ENCODE data around the gene CEP112. TPM values are rescaled to one million over a fixed set of nuclear protein-coding genes. Genes with fewer than 3 reads are reported as not detected.
A peak's percentile ranks its signal among the peaks of the same experiment; 100 is the strongest.

CEP112 gene
- total and polyA plus RNA-seq, 9 of the 15 experiments (the other 6 are each of a cell fraction or from before 2014, with no cell fraction given), result 0.84 TPM; not detected in 8

GRCh38 chr17:66200685-66201092 lies 8.8 kb upstream of the CEP112 start (continued):
- TF ChIP-seq, protein P1, sequence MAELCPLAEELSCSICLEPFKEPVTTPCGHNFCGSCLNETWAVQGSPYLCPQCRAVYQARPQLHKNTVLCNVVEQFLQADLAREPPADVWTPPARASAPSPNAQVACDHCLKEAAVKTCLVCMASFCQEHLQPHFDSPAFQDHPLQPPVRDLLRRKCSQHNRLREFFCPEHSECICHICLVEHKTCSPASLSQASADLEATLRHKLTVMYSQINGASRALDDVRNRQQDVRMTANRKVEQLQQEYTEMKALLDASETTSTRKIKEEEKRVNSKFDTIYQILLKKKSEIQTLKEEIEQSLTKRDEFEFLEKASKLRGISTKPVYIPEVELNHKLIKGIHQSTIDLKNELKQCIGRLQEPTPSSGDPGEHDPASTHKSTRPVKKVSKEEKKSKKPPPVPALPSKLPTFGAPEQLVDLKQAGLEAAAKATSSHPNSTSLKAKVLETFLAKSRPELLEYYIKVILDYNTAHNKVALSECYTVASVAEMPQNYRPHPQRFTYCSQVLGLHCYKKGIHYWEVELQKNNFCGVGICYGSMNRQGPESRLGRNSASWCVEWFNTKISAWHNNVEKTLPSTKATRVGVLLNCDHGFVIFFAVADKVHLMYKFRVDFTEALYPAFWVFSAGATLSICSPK (IDR thresholded peaks at IDR 0.05; ENCODE audit: borderline replicate concordance), result peak; percentile 86; the same call in 1 of the 2 replicates
- TF ChIP-seq ZZZ3 (IDR thresholded peaks at IDR 0.05), result no peak
- TF ChIP-seq, protein P2, sequence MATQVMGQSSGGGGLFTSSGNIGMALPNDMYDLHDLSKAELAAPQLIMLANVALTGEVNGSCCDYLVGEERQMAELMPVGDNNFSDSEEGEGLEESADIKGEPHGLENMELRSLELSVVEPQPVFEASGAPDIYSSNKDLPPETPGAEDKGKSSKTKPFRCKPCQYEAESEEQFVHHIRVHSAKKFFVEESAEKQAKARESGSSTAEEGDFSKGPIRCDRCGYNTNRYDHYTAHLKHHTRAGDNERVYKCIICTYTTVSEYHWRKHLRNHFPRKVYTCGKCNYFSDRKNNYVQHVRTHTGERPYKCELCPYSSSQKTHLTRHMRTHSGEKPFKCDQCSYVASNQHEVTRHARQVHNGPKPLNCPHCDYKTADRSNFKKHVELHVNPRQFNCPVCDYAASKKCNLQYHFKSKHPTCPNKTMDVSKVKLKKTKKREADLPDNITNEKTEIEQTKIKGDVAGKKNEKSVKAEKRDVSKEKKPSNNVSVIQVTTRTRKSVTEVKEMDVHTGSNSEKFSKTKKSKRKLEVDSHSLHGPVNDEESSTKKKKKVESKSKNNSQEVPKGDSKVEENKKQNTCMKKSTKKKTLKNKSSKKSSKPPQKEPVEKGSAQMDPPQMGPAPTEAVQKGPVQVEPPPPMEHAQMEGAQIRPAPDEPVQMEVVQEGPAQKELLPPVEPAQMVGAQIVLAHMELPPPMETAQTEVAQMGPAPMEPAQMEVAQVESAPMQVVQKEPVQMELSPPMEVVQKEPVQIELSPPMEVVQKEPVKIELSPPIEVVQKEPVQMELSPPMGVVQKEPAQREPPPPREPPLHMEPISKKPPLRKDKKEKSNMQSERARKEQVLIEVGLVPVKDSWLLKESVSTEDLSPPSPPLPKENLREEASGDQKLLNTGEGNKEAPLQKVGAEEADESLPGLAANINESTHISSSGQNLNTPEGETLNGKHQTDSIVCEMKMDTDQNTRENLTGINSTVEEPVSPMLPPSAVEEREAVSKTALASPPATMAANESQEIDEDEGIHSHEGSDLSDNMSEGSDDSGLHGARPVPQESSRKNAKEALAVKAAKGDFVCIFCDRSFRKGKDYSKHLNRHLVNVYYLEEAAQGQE (IDR thresholded peaks at IDR 0.05; ENCODE audit: borderline replicate concordance), result peak; percentile 45; the same call in 1 of the 2 replicates
- TF ChIP-seq, protein P2 (CRISPR knock-in tag; IDR thresholded peaks at IDR 0.05; ENCODE audit: low read depth), result no peak
- no peak for TF ChIP-seq E2F1 (CRISPR knock-in tag; IDR thresholded peaks at IDR 0.05)
- TF ChIP-seq, protein P3, sequence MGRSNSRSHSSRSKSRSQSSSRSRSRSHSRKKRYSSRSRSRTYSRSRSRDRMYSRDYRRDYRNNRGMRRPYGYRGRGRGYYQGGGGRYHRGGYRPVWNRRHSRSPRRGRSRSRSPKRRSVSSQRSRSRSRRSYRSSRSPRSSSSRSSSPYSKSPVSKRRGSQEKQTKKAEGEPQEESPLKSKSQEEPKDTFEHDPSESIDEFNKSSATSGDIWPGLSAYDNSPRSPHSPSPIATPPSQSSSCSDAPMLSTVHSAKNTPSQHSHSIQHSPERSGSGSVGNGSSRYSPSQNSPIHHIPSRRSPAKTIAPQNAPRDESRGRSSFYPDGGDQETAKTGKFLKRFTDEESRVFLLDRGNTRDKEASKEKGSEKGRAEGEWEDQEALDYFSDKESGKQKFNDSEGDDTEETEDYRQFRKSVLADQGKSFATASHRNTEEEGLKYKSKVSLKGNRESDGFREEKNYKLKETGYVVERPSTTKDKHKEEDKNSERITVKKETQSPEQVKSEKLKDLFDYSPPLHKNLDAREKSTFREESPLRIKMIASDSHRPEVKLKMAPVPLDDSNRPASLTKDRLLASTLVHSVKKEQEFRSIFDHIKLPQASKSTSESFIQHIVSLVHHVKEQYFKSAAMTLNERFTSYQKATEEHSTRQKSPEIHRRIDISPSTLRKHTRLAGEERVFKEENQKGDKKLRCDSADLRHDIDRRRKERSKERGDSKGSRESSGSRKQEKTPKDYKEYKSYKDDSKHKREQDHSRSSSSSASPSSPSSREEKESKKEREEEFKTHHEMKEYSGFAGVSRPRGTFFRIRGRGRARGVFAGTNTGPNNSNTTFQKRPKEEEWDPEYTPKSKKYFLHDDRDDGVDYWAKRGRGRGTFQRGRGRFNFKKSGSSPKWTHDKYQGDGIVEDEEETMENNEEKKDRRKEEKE (IDR thresholded peaks at IDR 0.05; ENCODE audit: borderline replicate concordance in 1 of 2, control insufficient read depth in 1 of 2, low read depth in 2 of 2, low read length in 1 of 2), result peak in 1 of 2 experiments; percentile 80; a peak in 2 of 4 replicates
- no peak for TF ChIP-seq ZNF766 (CRISPR knock-in tag; conservative IDR thresholded peaks at IDR 0.05)
- TF ChIP-seq MTA1 (IDR thresholded peaks at IDR 0.05; ENCODE audit: borderline replicate concordance), result 0 out of 2 replicates have a peak, but pooled peaks have one; percentile 44
- no peak for TF ChIP-seq MIER1 (IDR thresholded peaks at IDR 0.05; ENCODE audit: low read depth)
- no peak for TF ChIP-seq FUS (optimal IDR thresholded peaks at IDR 0.05; ENCODE audit: low read depth, low read length)
- no peak for TF ChIP-seq FIP1L1 (IDR thresholded peaks at IDR 0.05; ENCODE audit: low read depth, low read length, poor library complexity, severe bottlenecking)
- no peak for TF ChIP-seq ZNF165 (CRISPR knock-in tag; IDR thresholded peaks at IDR 0.05; ENCODE audit: borderline replicate concordance)
- no peak for TF ChIP-seq RBM25 (IDR thresholded peaks at IDR 0.05; ENCODE audit: low read depth, low read length, severe bottlenecking)
- TF ChIP-seq MCM3 (IDR thresholded peaks at IDR 0.05), result peak; percentile 85; the same call in 1 of the 2 replicates
